Measurements from ENCODE around the gene POLD3. TPM values are rescaled to one million over a fixed set of nuclear protein-coding genes. Genes with fewer than 3 reads are reported as not detected.
A peak's percentile ranks its signal among the peaks of the same experiment; 100 is the strongest.

The POLD3 gene
- total and polyA plus RNA-seq, 2 of the 8 experiments (the other 6 are each of a cell fraction or from before 2014, with no cell fraction given): 18.1 to 29.3 TPM

DNA sequence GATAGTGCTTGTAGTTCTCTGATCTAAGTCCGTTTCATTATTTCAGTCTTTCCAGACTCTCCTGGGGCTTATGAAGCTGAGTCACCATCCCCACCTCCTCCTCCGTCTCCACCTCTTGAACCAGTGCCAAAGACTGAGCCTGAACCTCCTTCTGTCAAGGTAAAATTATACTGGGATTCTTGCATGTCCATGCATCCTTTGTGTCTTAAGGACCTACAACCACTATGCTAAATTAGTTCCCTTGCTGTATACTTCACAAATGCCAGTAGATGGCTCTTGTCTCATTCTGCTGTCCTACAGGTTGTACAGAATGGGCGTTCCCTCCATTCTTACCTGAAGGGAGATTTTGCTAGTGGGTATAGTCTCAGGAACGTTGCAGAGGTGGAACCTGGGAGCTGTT, 42.2 kb downstream of the POLD3 start:
- WGBS, 2 experiments (ENCODE audit: extremely low coverage in 1 of 2, insufficient coverage in 1 of 2, insufficient read length in 1 of 2, insufficient replicate concordance in 2 of 2, low coverage in 1 of 2, low lambda C conversion rate in 2 of 2, missing lambda C conversion rate in 1 of 2): 77% methylated on average over 4 of the region's 4 CpGs; no CpG with 5 or more reads in 1 of the 2 experiments
- DNase-seq (ENCODE audit: low read depth in 1 of 2, low spot score in 2 of 2) (no peak), FAIRE-seq (no peak)
- ChIA-PET POLR2A (ENCODE audit: partially characterized antibody) (no interaction called here), CTCF (ENCODE audit: partially characterized antibody) (interaction anchor here (0.6 to 1.6 kb wide), 12 partner anchors 9 to 640 kb away, joined by 3 to 11 read pairs (median 3); no protein-coding TSS in a partner anchor)
- Histone ChIP-seq H3K4me2 (ENCODE audit: insufficient read depth in 1 of 2, low read depth in 2 of 2, low read length in 2 of 2) (no peak overlapping the region), H3K27me3 (replicated peaks in 1 of 4; ENCODE audit: control insufficient read depth in 3 of 4, extremely low read depth in 1 of 4, insufficient read depth in 3 of 4, low read length in 3 of 4) (no peaks in the 10 kb centered on the region), H2BK20ac (ENCODE audit: low read length) (no peak overlapping the region), H4K91ac (replicated peaks; ENCODE audit: insufficient read length, low read length) (no peak overlapping the region), H2BK15ac (ENCODE audit: low read length) (no peak overlapping the region), H3K9ac (replicated peaks in 1 of 4; ENCODE audit: extremely low read depth in 1 of 4, low read depth in 3 of 4, low read length in 3 of 4) (no peak overlapping the region), H4K20me1 (replicated peaks in 1 of 2; ENCODE audit: control insufficient read depth in 1 of 2, insufficient read depth in 2 of 2, low read length in 2 of 2) (no peaks in the 10 kb centered on the region), H3K4me3 (ENCODE audit: extremely low read depth in 1 of 4, insufficient read depth in 2 of 4, low read depth in 3 of 4, low read length in 4 of 4) (no peak overlapping the region), H3K9me3 (ENCODE audit: insufficient read depth in 2 of 2, low read depth in 1 of 2, low read length in 1 of 2) (no peaks in the 10 kb centered on the region), H2BK120ac (replicated peaks; ENCODE audit: low read depth, low read length) (no peak overlapping the region), H3K18ac (ENCODE audit: extremely low read depth, low read length) (no peak overlapping the region), H3K79me1 (ENCODE audit: low read depth, low read length) (no peaks in the 10 kb centered on the region), H3K79me2 (ENCODE audit: control insufficient read depth in 1 of 2, insufficient read depth in 2 of 2, low read length in 2 of 2) (no peaks in the 10 kb centered on the region), H3K27ac (ENCODE audit: low read depth, low read length) (no peak overlapping the region), H3K4me1 (replicated peaks in 1 of 4; ENCODE audit: control insufficient read depth in 3 of 4, insufficient read depth in 4 of 4, low read length in 3 of 4) (no peaks in the 10 kb centered on the region), H2AFZ (ENCODE audit: low read length) (no peak overlapping the region), H3K23ac (ENCODE audit: insufficient read length) (no peak overlapping the region), H3K23me2 (ENCODE audit: low read depth, low read length) (no peaks in the 10 kb centered on the region), H3K36me3 (ENCODE audit: control insufficient read depth in 2 of 4, insufficient read depth in 4 of 4, low read length in 3 of 4) (peaks cover 3 to 42% (median 23%) of the 10 kb centered on the region in 4 experiments), H3K4ac (replicated peaks; ENCODE audit: insufficient read length, low read depth, low read length) (no peak overlapping the region), H4K5ac (ENCODE audit: insufficient read length, low read depth, low read length) (no peak overlapping the region), H4K8ac (ENCODE audit: extremely low read depth, insufficient read depth, low read length) (no peak overlapping the region), H2BK12ac (ENCODE audit: low read depth, low read length) (no peak overlapping the region), H2AK5ac (ENCODE audit: low read depth, low read length) (no peak overlapping the region), H3K14ac (ENCODE audit: insufficient read length) (no peak overlapping the region), H3K56ac (replicated peaks; ENCODE audit: insufficient read length, low read depth, low read length) (no peak overlapping the region), H2BK5ac (ENCODE audit: low read depth, low read length) (no peak overlapping the region)
- TF ChIP-seq RAD21 (IDR thresholded peaks at IDR 0.05 in 1 of 2, conservative IDR thresholded peaks at IDR 0.05 in 1 of 2; ENCODE audit: low read depth in 2 of 2, low read length in 2 of 2) (peak; percentile 38 to 48; a peak in 3 of 4 replicates), MAFK (IDR thresholded peaks at IDR 0.05; ENCODE audit: low read depth, low read length) (no peak)
- TF ChIP-seq, protein P1, sequence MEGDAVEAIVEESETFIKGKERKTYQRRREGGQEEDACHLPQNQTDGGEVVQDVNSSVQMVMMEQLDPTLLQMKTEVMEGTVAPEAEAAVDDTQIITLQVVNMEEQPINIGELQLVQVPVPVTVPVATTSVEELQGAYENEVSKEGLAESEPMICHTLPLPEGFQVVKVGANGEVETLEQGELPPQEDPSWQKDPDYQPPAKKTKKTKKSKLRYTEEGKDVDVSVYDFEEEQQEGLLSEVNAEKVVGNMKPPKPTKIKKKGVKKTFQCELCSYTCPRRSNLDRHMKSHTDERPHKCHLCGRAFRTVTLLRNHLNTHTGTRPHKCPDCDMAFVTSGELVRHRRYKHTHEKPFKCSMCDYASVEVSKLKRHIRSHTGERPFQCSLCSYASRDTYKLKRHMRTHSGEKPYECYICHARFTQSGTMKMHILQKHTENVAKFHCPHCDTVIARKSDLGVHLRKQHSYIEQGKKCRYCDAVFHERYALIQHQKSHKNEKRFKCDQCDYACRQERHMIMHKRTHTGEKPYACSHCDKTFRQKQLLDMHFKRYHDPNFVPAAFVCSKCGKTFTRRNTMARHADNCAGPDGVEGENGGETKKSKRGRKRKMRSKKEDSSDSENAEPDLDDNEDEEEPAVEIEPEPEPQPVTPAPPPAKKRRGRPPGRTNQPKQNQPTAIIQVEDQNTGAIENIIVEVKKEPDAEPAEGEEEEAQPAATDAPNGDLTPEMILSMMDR (IDR thresholded peaks at IDR 0.05; ENCODE audit: control extremely low read depth in 1 of 3, insufficient read depth in 1 of 3, low read depth in 1 of 3, low read length in 3 of 3): peak in 2 of 3 experiments; percentile 11 to 27; a peak in 2 of 4 replicates
